Keratinocyte (primary cell): ENCODE results near the gene RALY. TPM values are rescaled to one million over a fixed set of nuclear protein-coding genes. Genes with fewer than 3 reads are reported as not detected.

Source experiments
- DNase-seq: peaks from one replicate; pipeline ENCODE4 v3.0.0-alpha.2; 2011; ENCODE audit warnings: low read depth, missing footprints, low spot score
- FAIRE-seq: peaks from 2 replicates; lab custom pipeline; 2011; peaks lifted over from hg19 to GRCh38; lab: Jason Lieb, UNC
- H2AFZ ChIP-seq: 2 replicates; pipeline ENCODE4 v1.6.0; 2012; ENCODE audit warnings: low read length, control low read depth, inconsistent platforms; ENCODE audit not compliant: control insufficient read depth
- H3K27ac ChIP-seq: 2 replicates; pipeline ENCODE4 v1.5.1; 2011; ENCODE audit warnings: low read length; ENCODE audit not compliant: control insufficient read depth, insufficient read depth
- H3K27me3 ChIP-seq: 3 replicates; pipeline ENCODE4 v1.6.0; 2011; ENCODE audit warnings: low read length; ENCODE audit not compliant: control insufficient read depth, insufficient read depth; ENCODE audit errors: extremely low read depth
- H3K36me3 ChIP-seq, 2 experiments: 2 replicates in 1 of 2; 3 replicates in 1 of 2; pipeline ENCODE4 v1.5.1; 2011; ENCODE audit warnings: low read length in 2 of 2, mild to moderate bottlenecking in 1 of 2; ENCODE audit not compliant: control insufficient read depth in 2 of 2, insufficient read depth in 2 of 2; ENCODE audit errors: extremely low read depth in 1 of 2
- H3K4me1 ChIP-seq: 3 replicates; pipeline ENCODE4 v1.5.1; 2011; ENCODE audit warnings: low read length; ENCODE audit not compliant: control insufficient read depth, insufficient read depth; ENCODE audit errors: extremely low read depth
- H3K4me2 ChIP-seq: 3 replicates; pipeline ENCODE4 v1.6.0; 2011; ENCODE audit warnings: low read depth, low read length; ENCODE audit not compliant: control insufficient read depth, insufficient read depth; ENCODE audit errors: extremely low read depth
- H3K4me3 ChIP-seq, 3 experiments: fragments of 200-600 bp in 1 of 3; sonication (generic) in 1 of 3; 2 replicates in 2 of 3; 3 replicates in 1 of 3; pipeline ENCODE4 v1.5.1; 2011 to 2016; ENCODE audit warnings: low read length in 3 of 3, mild to moderate bottlenecking in 3 of 3, control low read depth in 2 of 3, inconsistent platforms in 1 of 3, low read depth in 1 of 3, mixed read lengths in 1 of 3, mixed run types in 1 of 3, moderate library complexity in 1 of 3; ENCODE audit not compliant: control insufficient read depth in 2 of 3, insufficient read depth in 2 of 3; ENCODE audit errors: extremely low read depth in 1 of 3
- H3K79me2 ChIP-seq: 2 replicates; pipeline ENCODE4 v1.6.0; 2012; ENCODE audit warnings: low read length; ENCODE audit not compliant: control insufficient read depth, insufficient read depth
- H3K9ac ChIP-seq: 3 replicates; pipeline ENCODE4 v1.6.0; 2011; ENCODE audit warnings: low read length; ENCODE audit not compliant: control insufficient read depth, insufficient read depth; ENCODE audit errors: extremely low read depth
- H3K9me1 ChIP-seq: 3 replicates; pipeline ENCODE4 v1.6.0; 2011; ENCODE audit warnings: low read length; ENCODE audit not compliant: control insufficient read depth, insufficient read depth; ENCODE audit errors: extremely low read depth
- H3K9me3 ChIP-seq: 2 replicates; pipeline ENCODE4 v1.5.1; 2012; ENCODE audit warnings: low read depth, low read length; ENCODE audit not compliant: control insufficient read depth
- H4K20me1 ChIP-seq: 3 replicates; pipeline ENCODE4 v1.6.0; 2011; ENCODE audit warnings: low read length; ENCODE audit not compliant: control insufficient read depth, insufficient read depth; ENCODE audit errors: extremely low read depth
- EZH2 ChIP-seq: IDR thresholded peaks from one replicate; pipeline ENCODE4 v1.6.1; 2012; ENCODE audit warnings: inconsistent platforms, mild to moderate bottlenecking, low read length, moderate library complexity
- dilution Hi-C: fragments of 300-500 bp; cut with MboI; formaldehyde crosslinking; loops from one replicate; pipeline ENCODE4 v1.7.0; 2020; ENCODE audit warnings: low sequenced_read_pairs; ENCODE audit not compliant: extremely low pct_ligation_motif_present
- polyA plus RNA-seq, 5 experiments: library from polyadenylated mRNA; depleted of rRNA in 3 of 5; stranded (reverse) in 3 of 5; stranded (forward) in 1 of 5; unstranded in 1 of 5; fragments of >200 nt; gene quantifications; 1 replicate in 1 of 5; 2 replicates in 3 of 5; 3 replicates in 1 of 5; pipeline versions ENCODE4 v1.2.1 to v1.2.3, GENCODE V29; 2011 to 2012; ENCODE audit warnings: missing spikeins in 2 of 5, low read depth in 1 of 5, low replicate concordance in 1 of 5
- TF ChIP-seq, protein P1 (sequence below), 3 experiments: IDR thresholded peaks in 1 of 3; conservative IDR thresholded peaks in 1 of 3; optimal IDR thresholded peaks in 1 of 3; 2 replicates in 2 of 3; 3 replicates in 1 of 3; pipeline versions ENCODE3 to v1.5.1; 2011; ENCODE audit warnings: low read length in 3 of 3, mild to moderate bottlenecking in 3 of 3, moderate library complexity in 2 of 3, control low read depth in 1 of 3, inconsistent platforms in 1 of 3; ENCODE audit not compliant: insufficient read depth in 2 of 3; ENCODE audit errors: extremely low read depth in 1 of 3

RALY gene
- polyA plus RNA-seq, 1 donor (not counting 4 experiments of a cell fraction or from before 2014, with no cell fraction given) = 118 TPM

- Histone ChIP-seq H3K36me3 (peaks cover under 1 to 1% of the 10 kb centered on the region in 2 experiments), H4K20me1 (peaks cover under 1% of the 10 kb centered on the region), H3K4me2 (no peak overlapping the region), H3K79me2 (peaks cover 47% of the 10 kb centered on the region), H3K27ac (no peak overlapping the region), H3K27me3 (no peaks in the 10 kb centered on the region), H3K9me3 (no peaks in the 10 kb centered on the region), H3K4me3 (no peak overlapping the region), H3K9me1 (no peaks in the 10 kb centered on the region), H3K4me1 (peaks cover 76% of the 10 kb centered on the region), H3K9ac (no peak overlapping the region), H2AFZ (no peak overlapping the region)
- FAIRE-seq (peak; percentile 13), DNase-seq (no peak)
- dilution Hi-C loops = loop anchor here (25.0 kb wide), 1 partner anchor 127 kb away; no protein-coding TSS in a partner anchor
- TF ChIP-seq EZH2 = no peak
- TF ChIP-seq, protein P1, sequence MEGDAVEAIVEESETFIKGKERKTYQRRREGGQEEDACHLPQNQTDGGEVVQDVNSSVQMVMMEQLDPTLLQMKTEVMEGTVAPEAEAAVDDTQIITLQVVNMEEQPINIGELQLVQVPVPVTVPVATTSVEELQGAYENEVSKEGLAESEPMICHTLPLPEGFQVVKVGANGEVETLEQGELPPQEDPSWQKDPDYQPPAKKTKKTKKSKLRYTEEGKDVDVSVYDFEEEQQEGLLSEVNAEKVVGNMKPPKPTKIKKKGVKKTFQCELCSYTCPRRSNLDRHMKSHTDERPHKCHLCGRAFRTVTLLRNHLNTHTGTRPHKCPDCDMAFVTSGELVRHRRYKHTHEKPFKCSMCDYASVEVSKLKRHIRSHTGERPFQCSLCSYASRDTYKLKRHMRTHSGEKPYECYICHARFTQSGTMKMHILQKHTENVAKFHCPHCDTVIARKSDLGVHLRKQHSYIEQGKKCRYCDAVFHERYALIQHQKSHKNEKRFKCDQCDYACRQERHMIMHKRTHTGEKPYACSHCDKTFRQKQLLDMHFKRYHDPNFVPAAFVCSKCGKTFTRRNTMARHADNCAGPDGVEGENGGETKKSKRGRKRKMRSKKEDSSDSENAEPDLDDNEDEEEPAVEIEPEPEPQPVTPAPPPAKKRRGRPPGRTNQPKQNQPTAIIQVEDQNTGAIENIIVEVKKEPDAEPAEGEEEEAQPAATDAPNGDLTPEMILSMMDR (optimal IDR thresholded peaks at IDR 0.05 in 1 of 3, IDR thresholded peaks at IDR 0.05 in 1 of 3, conservative IDR thresholded peaks at IDR 0.05 in 1 of 3; ENCODE audit: extremely low read depth in 1 of 3, insufficient read depth in 2 of 3, low read length in 3 of 3) = no peak
Observed at GRCh38 chr20:34064286-34064685, 70.6 kb downstream of the RALY start.

DNA sequence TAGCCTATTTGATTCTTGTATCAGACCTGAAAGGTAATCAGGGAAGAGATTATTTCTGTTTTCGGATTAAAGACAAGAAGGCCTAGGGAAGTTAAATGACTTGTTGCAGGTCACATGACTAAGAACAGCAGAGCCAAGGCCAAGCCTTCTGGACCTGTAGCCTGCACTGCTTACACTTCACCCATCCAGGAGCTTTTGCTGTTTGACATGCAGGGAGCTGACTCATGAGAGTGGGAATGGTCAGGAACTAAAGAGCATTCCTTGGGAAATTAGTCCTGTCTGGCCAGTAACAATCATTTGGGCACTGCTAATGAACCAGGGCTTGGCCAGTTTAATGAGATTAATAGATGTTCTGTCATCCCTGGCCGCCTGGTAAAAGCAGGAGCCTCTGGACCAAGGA, 71.5 kb downstream of the RALY start:
- Histone ChIP-seq H3K9ac (no peak overlapping the region), H3K27ac (no peak overlapping the region), H3K4me3 (no peak overlapping the region), H3K9me1 (no peaks in the 10 kb centered on the region), H2AFZ (no peak overlapping the region), H3K27me3 (no peaks in the 10 kb centered on the region), H4K20me1 (peaks cover 3% of the 10 kb centered on the region), H3K4me1 (peaks cover 81% of the 10 kb centered on the region), H3K79me2 (peaks cover 40% of the 10 kb centered on the region), H3K9me3 (no peaks in the 10 kb centered on the region), H3K36me3 (no peaks in the 10 kb centered on the region), H3K4me2 (peak overlapping the region; percentile 8)
- DNase-seq (no peak), FAIRE-seq (peak; percentile 73)
- TF ChIP-seq EZH2 = no peak
- TF ChIP-seq, protein P1 (optimal IDR thresholded peaks at IDR 0.05 in 1 of 3, IDR thresholded peaks at IDR 0.05 in 1 of 3, conservative IDR thresholded peaks at IDR 0.05 in 1 of 3; ENCODE audit: extremely low read depth in 1 of 3, insufficient read depth in 2 of 3, low read length in 3 of 3) = no peak
- dilution Hi-C loops = loop anchor here (25.0 kb wide), 1 partner anchor 128 kb away; no protein-coding TSS in a partner anchor
